ENCODE measurements around the gene DMRTB1. TPM values are rescaled to one million over a fixed set of nuclear protein-coding genes. Genes with fewer than 3 reads are reported as not detected.

DMRTB1 gene
- total and polyA plus RNA-seq, 2 experiments from 2014 or later = not detected

GRCh38 chr1:53430779-53431178, 28.4 kb upstream of the DMRTB1 start:
- H4K20me1 ChIP-seq (ENCODE audit: insufficient read depth, poor library complexity, severe bottlenecking) = no peaks in the 10 kb centered on the region
- no peak overlapping the region for H3K4me3 ChIP-seq
- H3K27me3 ChIP-seq = no peaks in the 10 kb centered on the region
- no peaks in the 10 kb centered on the region for H3K9me3 ChIP-seq (ENCODE audit: low read depth)
- no peaks in the 10 kb centered on the region for H3K36me3 ChIP-seq (replicated peaks; ENCODE audit: insufficient read depth, low read depth)
- no peak overlapping the region for H2AFZ ChIP-seq
- no peak overlapping the region for H3K27ac ChIP-seq
- no peak overlapping the region for H3K4me2 ChIP-seq
- H3K9me2 ChIP-seq (replicated peaks; ENCODE audit: insufficient read depth) = no peaks in the 10 kb centered on the region
- TF ChIP-seq EZH2phosphoT487 (IDR thresholded peaks at IDR 0.05; ENCODE audit: low read depth, severe bottlenecking, unreplicated experiment) (no peak), CTCF (IDR thresholded peaks at IDR 0.05; ENCODE audit: poor library complexity) (no peak), EZH2 (IDR thresholded peaks at IDR 0.05; ENCODE audit: borderline replicate concordance) (no peak)
- H3K79me2 ChIP-seq = no peaks in the 10 kb centered on the region
- DNase-seq (ENCODE audit: low spot score) = no peak
- no peaks in the 10 kb centered on the region for H3K4me1 ChIP-seq (ENCODE audit: insufficient read depth)

- Histone ChIP-seq H3K79me2 (no peaks in the 10 kb centered on the region), H3K27ac (no peak overlapping the region), H3K4me1 (ENCODE audit: insufficient read depth) (no peaks in the 10 kb centered on the region), H3K9me2 (replicated peaks; ENCODE audit: insufficient read depth) (no peaks in the 10 kb centered on the region), H3K9me3 (ENCODE audit: low read depth) (no peaks in the 10 kb centered on the region), H4K20me1 (ENCODE audit: insufficient read depth, poor library complexity, severe bottlenecking) (no peaks in the 10 kb centered on the region), H3K4me3 (no peak overlapping the region), H2AFZ (no peak overlapping the region), H3K27me3 (no peaks in the 10 kb centered on the region), H3K4me2 (no peak overlapping the region), H3K36me3 (replicated peaks; ENCODE audit: insufficient read depth, low read depth) (no peaks in the 10 kb centered on the region)
- no peak for TF ChIP-seq CTCF (IDR thresholded peaks at IDR 0.05; ENCODE audit: poor library complexity)
- TF ChIP-seq EZH2phosphoT487 (IDR thresholded peaks at IDR 0.05; ENCODE audit: low read depth, severe bottlenecking, unreplicated experiment) = no peak
- no peak for TF ChIP-seq EZH2 (IDR thresholded peaks at IDR 0.05; ENCODE audit: borderline replicate concordance)
- 68% methylated on average over 4 of the region's 4 CpGs for WGBS (ENCODE audit: low lambda C conversion rate, missing lambda C conversion rate)
- DNase-seq (ENCODE audit: low spot score) = no peak
Observed at GRCh38 chr1:53431244-53431643, 28.0 kb upstream of the DMRTB1 start.

GRCh38 chr1:53431805-53432565, 27.2 kb upstream of the DMRTB1 start:
- Histone ChIP-seq H3K79me2 (no peaks in the 10 kb centered on the region), H3K4me3 (no peak overlapping the region), H3K9me3 (ENCODE audit: low read depth) (no peaks in the 10 kb centered on the region), H3K36me3 (replicated peaks; ENCODE audit: insufficient read depth, low read depth) (no peaks in the 10 kb centered on the region), H2AFZ (no peak overlapping the region), H3K4me1 (ENCODE audit: insufficient read depth) (no peaks in the 10 kb centered on the region), H4K20me1 (ENCODE audit: insufficient read depth, poor library complexity, severe bottlenecking) (no peaks in the 10 kb centered on the region), H3K27ac (no peak overlapping the region), H3K9me2 (replicated peaks; ENCODE audit: insufficient read depth) (no peaks in the 10 kb centered on the region), H3K27me3 (no peaks in the 10 kb centered on the region), H3K4me2 (no peak overlapping the region)
- no peak for DNase-seq (ENCODE audit: low spot score)
- TF ChIP-seq EZH2phosphoT487 (IDR thresholded peaks at IDR 0.05; ENCODE audit: low read depth, severe bottlenecking, unreplicated experiment) (no peak), CTCF (IDR thresholded peaks at IDR 0.05; ENCODE audit: poor library complexity) (no peak), EZH2 (IDR thresholded peaks at IDR 0.05; ENCODE audit: borderline replicate concordance) (no peak)
- 52% methylated on average over 5 of the region's 5 CpGs for WGBS (ENCODE audit: low lambda C conversion rate, missing lambda C conversion rate)
